Astrocyte of the cerebellum (primary cell): ENCODE measurements around the gene FHIP2A.

Experiments used
- DNase-seq: peaks from one replicate; pipeline ENCODE4 v3.0.0-alpha.2; 2011; ENCODE audit warnings: low read depth
- H3K4me3 ChIP-seq: 2 replicates; pipeline ENCODE4 v1.5.1; 2011; ENCODE audit warnings: mild to moderate bottlenecking, low read depth, low read length, moderate library complexity
- CTCF ChIP-seq: IDR thresholded peaks from 2 replicates; pipeline ENCODE4 v1.5.1; 2012; ENCODE audit warnings: low read length, low read depth, moderate library complexity, mild to moderate bottlenecking; ENCODE audit errors: missing control alignments
- in situ Hi-C: cut with HindIII; loops from 2 replicates; pipeline ENCODE4 v1.10.0; 2017; ENCODE audit warnings: low sequenced_read_pairs

FHIP2A gene

GRCh38 chr10:114811862-114812261 lies 9.7 kb upstream of the FHIP2A start:
- in situ Hi-C loops, result no loop called here
- H3K4me3 ChIP-seq, result no peak overlapping the region
- no peak for TF ChIP-seq CTCF
- DNase-seq, result no peak

GRCh38 chr10:114815791-114816190 lies 5.8 kb upstream of the FHIP2A start:
- in situ Hi-C loops, result no loop called here
- DNase-seq, result no peak
- TF ChIP-seq CTCF, result no peak
- no peak overlapping the region for H3K4me3 ChIP-seq

- in situ Hi-C loops, result no loop called here
- H3K4me3 ChIP-seq, result no peak overlapping the region
- no peak for DNase-seq
- TF ChIP-seq CTCF, result no peak
Observed at GRCh38 chr10:114816308-114816707, 5.3 kb upstream of the FHIP2A start.

GRCh38 chr10:114819322-114819721 lies 2.3 kb upstream of the FHIP2A start:
- DNase-seq, result no peak
- in situ Hi-C loops, result no loop called here
- TF ChIP-seq CTCF, result no peak
- no peak overlapping the region for H3K4me3 ChIP-seq

GRCh38 chr10:114821915-114822443 lies 399 bp downstream of the FHIP2A start:
- in situ Hi-C loops, result no loop called here
- peak overlapping the region; percentile 65 for H3K4me3 ChIP-seq
- no peak for DNase-seq
- TF ChIP-seq CTCF, result no peak

- no peak for TF ChIP-seq CTCF
- H3K4me3 ChIP-seq, result peak overlapping the region; percentile 65
- in situ Hi-C loops, result no loop called here
- DNase-seq, result peak; percentile 31
Observed at GRCh38 chr10:114822444-114823076, 980 bp downstream of the FHIP2A start.
